Thyroid gland (tissue), 4 donors: ENCODE measurements around the gene MRPL52. TPM values are rescaled to one million over a fixed set of nuclear protein-coding genes. Genes with fewer than 3 reads are reported as not detected.
"Not testable (repeated sequence)": the region's sequence is repeated elsewhere in the genome, so short reads cannot be mapped to it uniquely, and the experiment has no call there.

Experiments
- DNase-seq, 2 donors: peaks; one replicate each; pipeline ENCODE4 v3.0.0-alpha.2; 2019
- H3K27ac ChIP-seq, 3 donors: fragments of 200-600 bp; sonication (generic); 1 replicate in 2 of 3; 2 replicates in 1 of 3; pipeline ENCODE4 v1.5.1; 2016 to 2019; ENCODE audit warnings: mild to moderate bottlenecking in 1 of 3, moderate library complexity in 1 of 3
- H3K27me3 ChIP-seq: fragments of 200-600 bp; sonication (generic); one replicate; pipeline ENCODE4 v1.5.1; 2019
- H3K36me3 ChIP-seq, 2 donors: fragments of 200-600 bp; sonication (generic); one replicate each; pipeline ENCODE4 v1.5.1; 2016 to 2019
- H3K4me1 ChIP-seq, 2 donors: fragments of 200-600 bp; sonication (generic); one replicate each; pipeline ENCODE4 v1.5.1; 2017 to 2019
- H3K4me3 ChIP-seq, 3 donors: fragments of 200-600 bp; sonication (generic); replicated peaks in 1 of 3; 1 replicate in 2 of 3; 2 replicates in 1 of 3; pipeline ENCODE4 v1.5.1; 2016; ENCODE audit warnings: mild to moderate bottlenecking in 1 of 3
- H3K9me3 ChIP-seq: fragments of 200-600 bp; sonication (generic); one replicate; pipeline ENCODE4 v1.5.1; 2017
- CTCF ChIP-seq, 6 experiments: fragments of 200-600 bp in 3 of 6; fragments of 450-650 bp in 3 of 6; sonication (generic) in 3 of 6; IDR thresholded peaks; one replicate each; pipeline ENCODE4 v1.5.1; 2016 to 2019; ENCODE audit warnings: antibody characterized with exemption in 6 of 6, mild to moderate bottlenecking in 2 of 6, inconsistent platforms in 1 of 6, moderate library complexity in 1 of 6
- POLR2A ChIP-seq, 2 donors: fragments of 450-650 bp; IDR thresholded peaks; one replicate each; pipeline ENCODE4 v1.6.1; 2017; ENCODE audit warnings: antibody characterized with exemption in 2 of 2, mild to moderate bottlenecking in 2 of 2, moderate library complexity in 1 of 2
- WGBS, 2 donors: methylation state at CpG; one replicate each; pipeline ENCODE4 v1.1.5; 2017; 5-methylcytosine and 5-hydroxymethylcytosine counted together
- intact Hi-C: fragments of 100-400 bp; cut with DNase I; formaldehyde crosslinking; loops from one replicate; pipeline ENCODE4 v1.15.1; 2023
- total RNA-seq, 4 donors: library from RNA; depleted of rRNA; stranded (reverse); fragments of >200 nt; gene quantifications; one replicate each; pipeline ENCODE4 v1.2.3, GENCODE V29; 2016

The MRPL52 gene
- total RNA-seq, 4 donors from 2014 or later = 43.7 to 166 (median 76.3) TPM

GRCh38 chr14:22802860-22803686, 26.6 kb upstream of the MRPL52 start:
- Histone ChIP-seq H3K9me3 (no peaks in the 10 kb centered on the region), H3K4me1 (peaks cover 0 to 10% of the 10 kb centered on the region in 2 donors), H3K27ac (no peak overlapping the region), H3K27me3 (no peaks in the 10 kb centered on the region), H3K4me3 (no peak overlapping the region), H3K36me3 (no peaks in the 10 kb centered on the region)
- intact Hi-C loops = no loop called here
- no peak for TF ChIP-seq POLR2A (IDR thresholded peaks at IDR 0.05)
- no peak for TF ChIP-seq CTCF (IDR thresholded peaks at IDR 0.05)
- DNase-seq = no peak
- 86 to 88% methylated on average over 12 of the region's 12 CpGs for WGBS, 2 donors

GRCh38 chr14:22803687-22803974, 26.1 kb upstream of the MRPL52 start:
- H3K27ac ChIP-seq = no peak overlapping the region
- no peaks in the 10 kb centered on the region for H3K9me3 ChIP-seq
- TF ChIP-seq POLR2A (IDR thresholded peaks at IDR 0.05) = no peak
- TF ChIP-seq CTCF (IDR thresholded peaks at IDR 0.05) = no peak
- no peaks in the 10 kb centered on the region for H3K27me3 ChIP-seq
- H3K4me3 ChIP-seq = no peak overlapping the region
- peaks cover 0 to 10% of the 10 kb centered on the region in 2 donors for H3K4me1 ChIP-seq
- DNase-seq = no peak
- H3K36me3 ChIP-seq = no peaks in the 10 kb centered on the region
- intact Hi-C loops = no loop called here
- WGBS, 2 donors = 84 to 91% methylated on average over 3 of the region's 3 CpGs

GRCh38 chr14:22805235-22805634, 24.5 kb upstream of the MRPL52 start:
- H3K36me3 ChIP-seq, H3K27me3 ChIP-seq, H3K9me3 ChIP-seq, H3K4me3 ChIP-seq, H3K27ac ChIP-seq, intact Hi-C loops, DNase-seq: not testable (repeated sequence)
- WGBS, 2 donors = 92 to 97% methylated on average over 4 of the region's 4 CpGs
- H3K4me1 ChIP-seq = peaks cover 0 to 10% of the 10 kb centered on the region in 2 donors

- DNase-seq = no peak
- intact Hi-C loops = no loop called here
- no peaks in the 10 kb centered on the region for H3K9me3 ChIP-seq
- 80 to 82% methylated on average over 13 of the region's 13 CpGs for WGBS, 2 donors
- no peak overlapping the region for H3K4me3 ChIP-seq
- H3K27ac ChIP-seq = no peak overlapping the region
- H3K36me3 ChIP-seq = no peaks in the 10 kb centered on the region
- TF ChIP-seq POLR2A (IDR thresholded peaks at IDR 0.05) (no peak), CTCF (IDR thresholded peaks at IDR 0.05) (no peak)
- H3K27me3 ChIP-seq = no peaks in the 10 kb centered on the region
- peaks cover 0 to 10% of the 10 kb centered on the region in 2 donors for H3K4me1 ChIP-seq
Measured at GRCh38 chr14:22807432-22808087, 22.1 kb upstream of the MRPL52 start.

- Histone ChIP-seq H3K4me3 (no peak overlapping the region), H3K4me1 (peaks cover 0 to 15% of the 10 kb centered on the region in 2 donors), H3K27me3 (no peaks in the 10 kb centered on the region), H3K27ac (no peak overlapping the region), H3K36me3 (no peaks in the 10 kb centered on the region), H3K9me3 (no peaks in the 10 kb centered on the region)
- 85 to 89% methylated on average over 5 of the region's 5 CpGs for WGBS, 2 donors
- TF ChIP-seq CTCF (IDR thresholded peaks at IDR 0.05) (no peak), POLR2A (IDR thresholded peaks at IDR 0.05) (no peak)
- intact Hi-C loops = no loop called here
- no peak for DNase-seq
Measured at GRCh38 chr14:22808388-22809209, 21.1 kb upstream of the MRPL52 start.
